ENCODE data around the gene ZNF503.

ZNF503 gene

GRCh38 chr10:75351637-75352036 is 49.9 kb downstream of the ZNF503 start:
- no peak for TF ChIP-seq CTCF (IDR thresholded peaks at IDR 0.05; ENCODE audit: borderline replicate concordance, insufficient read depth, low read depth, low read length)
- H3K4me3 ChIP-seq (ENCODE audit: low read depth, low read length), result no peak overlapping the region

DNA sequence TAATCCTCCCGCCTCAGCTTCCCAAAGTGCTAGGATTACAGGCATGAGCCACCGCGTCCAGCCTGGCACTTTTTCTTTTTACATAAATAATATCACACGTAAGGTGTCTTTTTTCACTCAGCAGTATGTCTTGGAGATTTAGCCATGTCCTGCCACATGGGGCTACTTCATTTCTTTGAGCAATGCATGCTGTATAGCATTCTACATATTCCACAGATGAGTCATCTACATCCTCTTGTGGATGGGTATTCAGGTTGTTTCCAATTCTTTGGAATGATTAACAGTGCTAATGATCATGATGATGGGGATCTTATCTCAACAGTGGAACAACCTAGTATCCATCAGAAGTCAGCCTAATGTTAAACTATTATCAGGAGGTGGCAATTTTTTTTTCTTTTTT is 50.8 kb downstream of the ZNF503 start:
- no peak overlapping the region for H3K4me3 ChIP-seq (ENCODE audit: low read depth, low read length)
- no peak for TF ChIP-seq CTCF (IDR thresholded peaks at IDR 0.05; ENCODE audit: borderline replicate concordance, insufficient read depth, low read depth, low read length)
